CD4-positive, alpha-beta T cell (primary cell): Measurements from ENCODE around the gene AHDC1. TPM values are rescaled to one million over a fixed set of nuclear protein-coding genes. Genes with fewer than 3 reads are reported as not detected.

ENCODE experiments used
- ATAC-seq: fragments of 200-7000 bp; cut with Tn5 transposase; one replicate; pipeline ENCODE4 v1.10.0; 2022; ENCODE audit warnings: mild to moderate bottlenecking; ENCODE audit not compliant: poor library complexity
- CTCF ChIA-PET: fragments of 350-600 bp; sonication (Branson Sonifier 250); formaldehyde crosslinking; loops from one replicate; lab custom pipeline; 2021; ENCODE audit warnings: antibody characterized with exemption, inconsistent platforms; lab: Charles Lee
- POLR2A ChIA-PET: fragments of 350-600 bp; sonication (Branson Sonifier 250); formaldehyde crosslinking; loops from one replicate; lab custom pipeline; 2021; ENCODE audit warnings: antibody characterized with exemption, inconsistent platforms; lab: Charles Lee
- DNase-seq, 14 experiments: peaks; one replicate each; pipeline ENCODE4 v3.0.0-alpha.2; 2013 to 2020; ENCODE audit warnings: mixed read lengths in 2 of 14
- H3K27ac ChIP-seq, 2 donors: one replicate each; pipeline versions ENCODE4 v1.5.1 to v1.7.0; 2013; ENCODE audit warnings: low read length in 2 of 2, low read depth in 1 of 2, mild to moderate bottlenecking in 1 of 2
- H3K27me3 ChIP-seq, 2 experiments: 1 replicate in 1 of 2; 2 replicates in 1 of 2; pipeline versions ENCODE4 v1.6.1 to v1.7.0; 2013; ENCODE audit warnings: low read length in 2 of 2, control low read depth in 1 of 2, mild to moderate bottlenecking in 1 of 2, moderate library complexity in 1 of 2; ENCODE audit not compliant: insufficient read depth in 2 of 2, control insufficient read depth in 1 of 2
- H3K36me3 ChIP-seq: one replicate; pipeline ENCODE4 v1.6.1; 2013; ENCODE audit warnings: low read length, control low read depth; ENCODE audit not compliant: insufficient read depth
- H3K4me1 ChIP-seq: one replicate; pipeline ENCODE4 v1.6.1; 2013; ENCODE audit warnings: low read length, control low read depth; ENCODE audit not compliant: insufficient read depth
- H3K4me3 ChIP-seq: one replicate; pipeline ENCODE4 v1.5.1; 2013; ENCODE audit warnings: mild to moderate bottlenecking, low read length, moderate library complexity
- H3K9me3 ChIP-seq, 2 experiments: 1 replicate in 1 of 2; 2 replicates in 1 of 2; pipeline versions ENCODE4 v1.6.1 to v1.7.0; 2013; ENCODE audit warnings: low read length in 2 of 2, mild to moderate bottlenecking in 2 of 2, control low read depth in 1 of 2, moderate library complexity in 1 of 2; ENCODE audit not compliant: control insufficient read depth in 1 of 2, insufficient read depth in 1 of 2
- H3K27ac Mint-ChIP-seq: one replicate; pipeline ENCODE4 v1.8.0; 2020; ENCODE audit warnings: mixed read lengths
- H3K27me3 Mint-ChIP-seq: one replicate; pipeline ENCODE4 v1.8.0; 2021; ENCODE audit warnings: mixed read lengths
- H3K36me3 Mint-ChIP-seq: one replicate; pipeline ENCODE4 v1.8.0; 2021; ENCODE audit warnings: low read depth, mixed read lengths
- H3K4me1 Mint-ChIP-seq: one replicate; pipeline ENCODE4 v1.8.0; 2021; ENCODE audit warnings: low read depth, mixed read lengths
- H3K4me3 Mint-ChIP-seq: one replicate; pipeline ENCODE4 v1.8.0; 2020; ENCODE audit warnings: mild to moderate bottlenecking, mixed read lengths
- H3K9me3 Mint-ChIP-seq: one replicate; pipeline ENCODE4 v1.8.0; 2020; ENCODE audit warnings: mixed read lengths
- CTCF ChIP-seq: fragments of 200-600 bp; IDR thresholded peaks from one replicate; pipeline ENCODE4 v1.8.0; 2022; ENCODE audit warnings: antibody characterized with exemption, mild to moderate bottlenecking
- intact Hi-C, 2 experiments: fragments of 100-400 bp; cut with DNase I in 1 of 2; cut with micrococcal nuclease in 1 of 2; formaldehyde crosslinking; loops; one replicate each; pipeline versions ENCODE4 v1.15.1 to v1.9.0; 2023 to 2025; cut with DNase I, micrococcal nuclease
- total RNA-seq, 174 experiments: library from RNA in 2 of 174; stranded (reverse) in 2 of 174; gene quantifications; one replicate each; pipeline ENCODE4 v1.2.3 and lab custom pipeline; 2021 to 2026

The AHDC1 gene
- total RNA-seq, 2 experiments from 2014 or later = 20.8 to 22.9 TPM

- no peaks in the 10 kb centered on the region for H3K36me3 ChIP-seq
- peak overlapping the region; percentile 96 for H3K27ac Mint-ChIP-seq
- peak overlapping the region; percentile 59 for H3K4me3 ChIP-seq
- no peaks in the 10 kb centered on the region for H3K9me3 ChIP-seq
- no peaks in the 10 kb centered on the region for H3K27me3 Mint-ChIP-seq
- H3K27me3 ChIP-seq = no peaks in the 10 kb centered on the region
- POLR2A ChIA-PET = interaction anchor here (0.9 to 2.8 kb wide), 11 partner anchors 9 to 150 kb away, joined by 3 to 29 read pairs (median 5); partner anchors contain the start of genes AHDC1, IFI6 and WASF2
- H3K9me3 Mint-ChIP-seq = no peaks in the 10 kb centered on the region
- TF ChIP-seq CTCF = no peak
- DNase-seq = peak in 4 of 14 experiments; percentile 30 to 43 (median 38)
- CTCF ChIA-PET = interaction anchor here (1.0 to 1.3 kb wide), 2 partner anchors 35 to 47 kb away, joined by 3 to 4 read pairs; no protein-coding TSS in a partner anchor
- H3K4me3 Mint-ChIP-seq = peak overlapping the region; percentile 91
- H3K36me3 Mint-ChIP-seq = peaks cover 10% of the 10 kb centered on the region
- peaks cover 88% of the 10 kb centered on the region for H3K4me1 Mint-ChIP-seq
- H3K4me1 ChIP-seq = peaks cover 80% of the 10 kb centered on the region
- peak; percentile 11 for ATAC-seq
- intact Hi-C loops = loop anchor here (1.0 to 10.0 kb wide), 7 partner anchors 33 to 143 kb away; partner anchors contain the start of gene AHDC1 (in 1 of the 2)
- peak overlapping the region; percentile 67 to 86 for H3K27ac ChIP-seq
Measured at GRCh38 chr1:27521861-27522431, 82.0 kb downstream of the AHDC1 start.

- no peaks in the 10 kb centered on the region for H3K27me3 Mint-ChIP-seq
- ATAC-seq = peak; percentile 7
- peaks cover 83% of the 10 kb centered on the region for H3K4me1 Mint-ChIP-seq
- Histone ChIP-seq H3K27me3 (no peaks in the 10 kb centered on the region), H3K36me3 (no peaks in the 10 kb centered on the region), H3K4me1 (peaks cover 74% of the 10 kb centered on the region), H3K9me3 (no peaks in the 10 kb centered on the region), H3K4me3 (peak overlapping the region; percentile 59), H3K27ac (peak overlapping the region; percentile 67 to 86)
- intact Hi-C loops = loop anchor here (5.0 to 10.0 kb wide), 5 partner anchors 46 to 143 kb away; no protein-coding TSS in a partner anchor
- H3K27ac Mint-ChIP-seq = peak overlapping the region; percentile 96
- no peaks in the 10 kb centered on the region for H3K9me3 Mint-ChIP-seq
- no peak for TF ChIP-seq CTCF
- peak; percentile 27 to 75 (median 51) for DNase-seq
- peak overlapping the region; percentile 91 for H3K4me3 Mint-ChIP-seq
- POLR2A ChIA-PET = interaction anchor here (0.9 to 2.8 kb wide), 11 partner anchors 8 to 151 kb away, joined by 3 to 29 read pairs (median 5); partner anchors contain the start of genes AHDC1, IFI6 and WASF2
- H3K36me3 Mint-ChIP-seq = peaks cover 10% of the 10 kb centered on the region
- CTCF ChIA-PET = interaction anchor here (0.9 to 1.3 kb wide), 4 partner anchors 35 to 148 kb away, joined by 3 to 4 read pairs (median 4); no protein-coding TSS in a partner anchor
Measured at GRCh38 chr1:27521336-27521831, 82.6 kb downstream of the AHDC1 start.

GRCh38 chr1:27520651-27521050 is 83.3 kb downstream of the AHDC1 start:
- POLR2A ChIA-PET = interaction anchor here (0.9 to 2.8 kb wide), 8 partner anchors 31 to 151 kb away, joined by 3 to 29 read pairs (median 5); partner anchors contain the start of genes AHDC1, IFI6 and WASF2
- peaks cover 67% of the 10 kb centered on the region for H3K4me1 ChIP-seq
- no peak for DNase-seq

More at GRCh38 chr1:27520651-27521050, 83.3 kb downstream of the AHDC1 start:
- H3K27me3 ChIP-seq = no peaks in the 10 kb centered on the region
- Mint-ChIP-seq H3K9me3 (no peaks in the 10 kb centered on the region), H3K27ac (peak overlapping the region; percentile 96), H3K27me3 (no peaks in the 10 kb centered on the region), H3K4me3 (peak overlapping the region; percentile 23), H3K36me3 (peaks cover 10% of the 10 kb centered on the region), H3K4me1 (peaks cover 75% of the 10 kb centered on the region)
- no peak for ATAC-seq
- no peaks in the 10 kb centered on the region for H3K9me3 ChIP-seq
- no peak for TF ChIP-seq CTCF
- no peaks in the 10 kb centered on the region for H3K36me3 ChIP-seq
- H3K4me3 ChIP-seq = no peak overlapping the region
- CTCF ChIA-PET = interaction anchor here (0.9 to 1.2 kb wide), 2 partner anchors 36 to 149 kb away, joined by 3 to 4 read pairs; no protein-coding TSS in a partner anchor
- intact Hi-C loops = loop anchor here (5.0 to 10.0 kb wide), 5 partner anchors 47 to 144 kb away; no protein-coding TSS in a partner anchor
- peak overlapping the region; percentile 67 to 86 for H3K27ac ChIP-seq
